MM.1S (cell line): ENCODE measurements around the gene PAPSS2.

Experiments
- DNase-seq: peaks from one replicate; pipeline ENCODE4 v3.0.0-alpha.2; 2015
- H2AFZ ChIP-seq: fragments of 300-600 bp; sonication (generic); 2 replicates; pipeline ENCODE4 v1.6.0; 2016; ENCODE audit warnings: antibody characterized with exemption, low read length
- H3F3A ChIP-seq: fragments of 300-600 bp; sonication (generic); 2 replicates; pipeline ENCODE4 v1.6.1; 2016; ENCODE audit warnings: mild to moderate bottlenecking, antibody characterized with exemption, low read length, moderate library complexity, mixed read lengths; ENCODE audit not compliant: insufficient read depth
- H3K27ac ChIP-seq: fragments of 300-600 bp; sonication (generic); 2 replicates; pipeline ENCODE4 v1.5.1; 2016; ENCODE audit warnings: mild to moderate bottlenecking, low read length
- H3K27me3 ChIP-seq: fragments of 300-600 bp; sonication (generic); replicated peaks from 2 replicates; pipeline ENCODE4 v1.6.0; 2016; ENCODE audit warnings: low read length; ENCODE audit not compliant: insufficient read depth
- H3K36me3 ChIP-seq: fragments of 300-600 bp; sonication (generic); replicated peaks from 2 replicates; pipeline ENCODE4 v1.6.1; 2016; ENCODE audit warnings: mild to moderate bottlenecking, low read length, mixed read lengths; ENCODE audit not compliant: insufficient read depth
- H3K4me1 ChIP-seq: fragments of 300-600 bp; sonication (generic); 2 replicates; pipeline ENCODE4 v1.6.1; 2016; ENCODE audit warnings: low read length, mixed read lengths
- H3K4me2 ChIP-seq: fragments of 300-600 bp; sonication (generic); 2 replicates; pipeline ENCODE4 v1.6.0; 2016; ENCODE audit warnings: low read depth, low read length
- H3K4me3 ChIP-seq: fragments of 300-600 bp; sonication (generic); 2 replicates; pipeline ENCODE4 v1.5.1; 2016; ENCODE audit warnings: low read length, mixed read lengths
- H3K79me2 ChIP-seq: fragments of 300-600 bp; sonication (generic); 2 replicates; pipeline ENCODE4 v1.6.1; 2016; ENCODE audit warnings: mixed run types, low read length, mixed read lengths
- H3K9ac ChIP-seq: fragments of 300-600 bp; sonication (generic); 2 replicates; pipeline ENCODE4 v1.6.1; 2016; ENCODE audit warnings: low read length, mixed read lengths
- H3K9me2 ChIP-seq: fragments of 300-600 bp; sonication (generic); replicated peaks from 2 replicates; pipeline ENCODE4 v1.6.1; 2016; ENCODE audit warnings: mild to moderate bottlenecking, low read length, mixed read lengths; ENCODE audit not compliant: insufficient read depth
- H3K9me3 ChIP-seq: fragments of 300-600 bp; sonication (generic); replicated peaks from 2 replicates; pipeline ENCODE4 v1.6.1; 2016; ENCODE audit warnings: mild to moderate bottlenecking, low read length, mixed read lengths; ENCODE audit not compliant: insufficient read depth
- H4K20me1 ChIP-seq: fragments of 300-600 bp; sonication (generic); 2 replicates; pipeline ENCODE4 v1.6.1; 2016; ENCODE audit warnings: mild to moderate bottlenecking, low read length, moderate library complexity, mixed read lengths; ENCODE audit not compliant: insufficient read depth
- CTCF ChIP-seq: fragments of 300-600 bp; sonication (generic); IDR thresholded peaks from 2 replicates; pipeline ENCODE4 v1.5.1; 2016; ENCODE audit warnings: antibody characterized with exemption, low read length, mixed read lengths
- EZH2 ChIP-seq: fragments of 300-600 bp; sonication (generic); optimal IDR thresholded peaks from 2 replicates; pipeline ENCODE3; 2017; ENCODE audit warnings: low read depth, mild to moderate bottlenecking, antibody characterized with exemption, low read length, mixed read lengths
- EZH2phosphoT487 ChIP-seq: fragments of 300-600 bp; sonication (generic); IDR thresholded peaks from 2 replicates; pipeline ENCODE4 v1.6.1; 2018; ENCODE audit warnings: antibody characterized with exemption, low read length

PAPSS2 gene

DNA sequence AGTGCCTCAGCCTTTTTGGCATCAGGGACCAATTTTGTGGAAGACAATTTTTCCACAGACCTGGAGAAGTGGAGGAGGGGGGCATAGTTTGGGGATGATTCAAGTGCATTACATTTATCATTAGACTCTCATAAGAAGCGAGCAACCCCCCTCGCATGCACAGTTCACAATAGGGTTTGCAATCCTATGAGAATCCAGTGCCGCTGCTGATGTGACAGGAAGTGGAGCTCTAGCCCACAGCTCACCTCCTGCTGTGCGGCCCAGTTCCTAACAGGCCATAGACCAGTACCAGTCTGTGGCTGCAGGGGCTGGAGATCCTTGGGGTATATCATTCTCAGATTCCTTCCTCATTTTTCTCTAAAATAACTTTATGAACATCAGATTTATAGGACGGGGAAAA, 107.6 kb downstream of the PAPSS2 start:
- Histone ChIP-seq H3K27ac (no peak overlapping the region), H3K36me3 (no peaks in the 10 kb centered on the region; the same call in 1 of the 2 replicates), H3F3A (no peaks in the 10 kb centered on the region), H3K4me3 (no peak overlapping the region), H3K27me3 (no peaks in the 10 kb centered on the region), H3K4me1 (no peaks in the 10 kb centered on the region), H3K4me2 (no peak overlapping the region), H2AFZ (no peak overlapping the region), H3K9ac (no peak overlapping the region), H3K9me2 (no peaks in the 10 kb centered on the region), H3K9me3 (no peaks in the 10 kb centered on the region), H3K79me2 (peaks cover 6% of the 10 kb centered on the region; the same call in 1 of the 2 replicates), H4K20me1 (no peaks in the 10 kb centered on the region)
- no peak for TF ChIP-seq EZH2phosphoT487
- TF ChIP-seq CTCF, result no peak
- no peak for TF ChIP-seq EZH2
- no peak for DNase-seq

DNA sequence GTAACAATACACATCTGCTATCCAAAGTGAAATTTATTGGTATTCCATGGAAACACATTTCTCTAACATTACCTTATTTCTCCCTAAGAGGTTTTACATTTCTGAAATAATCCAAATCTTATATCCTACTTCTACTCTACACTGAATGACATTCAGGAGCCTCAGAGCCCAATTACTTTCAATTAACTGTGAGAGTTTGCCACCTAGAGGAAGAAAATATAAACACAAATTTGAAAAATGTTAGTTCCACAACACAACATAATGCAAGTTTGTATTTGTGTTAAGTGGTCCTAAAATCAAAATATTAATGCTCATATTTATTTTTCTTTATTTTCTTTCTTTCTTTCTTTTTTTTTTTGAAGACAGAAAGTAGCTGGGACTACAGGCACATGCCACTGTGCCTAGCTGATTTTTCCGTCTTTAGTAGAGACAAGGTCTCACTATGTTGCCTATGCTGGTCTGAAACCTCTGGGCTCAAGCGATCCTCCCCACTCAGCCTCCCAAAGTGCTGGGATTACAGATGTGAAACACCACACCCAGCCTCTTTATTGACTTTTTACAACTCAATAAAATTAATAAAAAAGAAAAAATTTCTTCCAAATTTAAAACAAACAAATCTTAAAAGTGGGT, 112.3 kb downstream of the PAPSS2 start:
- Histone ChIP-seq H2AFZ (no peak overlapping the region), H3K4me2 (no peak overlapping the region), H3K27me3 (no peaks in the 10 kb centered on the region), H3K9ac (no peak overlapping the region), H4K20me1 (no peaks in the 10 kb centered on the region), H3F3A (peaks cover 14% of the 10 kb centered on the region; the same call in 1 of the 2 replicates), H3K9me3 (no peaks in the 10 kb centered on the region), H3K27ac (no peak overlapping the region), H3K4me3 (no peak overlapping the region), H3K9me2 (no peaks in the 10 kb centered on the region), H3K79me2 (peaks cover 11% of the 10 kb centered on the region), H3K36me3 (peaks cover 4% of the 10 kb centered on the region; the same call in 1 of the 2 replicates), H3K4me1 (peaks cover 11% of the 10 kb centered on the region)
- TF ChIP-seq EZH2 (no peak), CTCF (peak; percentile 53)
- peak; percentile 55 for DNase-seq

- DNase-seq, result no peak
- Histone ChIP-seq H3F3A (peaks cover 14% of the 10 kb centered on the region; the same call in 1 of the 2 replicates), H3K79me2 (peaks cover 10% of the 10 kb centered on the region; the same call in 1 of the 2 replicates), H3K27ac (no peak overlapping the region), H4K20me1 (no peaks in the 10 kb centered on the region), H3K36me3 (peaks cover 7% of the 10 kb centered on the region; the same call in 1 of the 2 replicates), H2AFZ (no peak overlapping the region), H3K4me3 (no peak overlapping the region), H3K9me3 (no peaks in the 10 kb centered on the region), H3K9me2 (no peaks in the 10 kb centered on the region), H3K9ac (no peak overlapping the region), H3K4me2 (peak overlapping the region; percentile 25), H3K27me3 (no peaks in the 10 kb centered on the region), H3K4me1 (peaks cover 11% of the 10 kb centered on the region)
- TF ChIP-seq EZH2phosphoT487 (no peak), EZH2 (no peak), CTCF (no peak)
Measured at GRCh38 chr10:87775766-87776165, 116.1 kb downstream of the PAPSS2 start.
